Ectodermal cell (in vitro differentiated cells): Measurements from ENCODE around the gene NACC2.

Experiments used
- H3K27ac ChIP-seq: 2 replicates; pipeline ENCODE4 v1.7.0; 2013; ENCODE audit warnings: mild to moderate bottlenecking, low read depth, low read length; ENCODE audit not compliant: insufficient read depth, poor library complexity, severe bottlenecking
- H3K27me3 ChIP-seq: 2 replicates; pipeline ENCODE4 v1.7.0; 2013; ENCODE audit warnings: mild to moderate bottlenecking, low read length; ENCODE audit not compliant: insufficient read depth, control insufficient read depth, poor library complexity, severe bottlenecking
- H3K36me3 ChIP-seq: one replicate; pipeline ENCODE4 v1.7.0; 2013; ENCODE audit warnings: low read length; ENCODE audit not compliant: control insufficient read depth, insufficient read depth
- H3K4me1 ChIP-seq: one replicate; pipeline ENCODE4 v1.7.0; 2013; ENCODE audit warnings: low read length; ENCODE audit not compliant: control insufficient read depth, insufficient read depth
- H3K4me3 ChIP-seq: 2 replicates; pipeline ENCODE4 v1.7.0; 2013; ENCODE audit warnings: low read depth, low read length, control low read depth; ENCODE audit not compliant: insufficient read depth
- H3K9me3 ChIP-seq: 2 replicates; pipeline ENCODE4 v1.7.0; 2013; ENCODE audit warnings: mild to moderate bottlenecking, low read length, moderate library complexity; ENCODE audit not compliant: control insufficient read depth
- WGBS, 2 experiments: methylation state at CpG; one replicate each; pipeline ENCODE4 v1.1.7; 2013; ENCODE audit warnings: missing lambda C conversion rate in 2 of 2; 5-methylcytosine and 5-hydroxymethylcytosine counted together

Gene NACC2

DNA sequence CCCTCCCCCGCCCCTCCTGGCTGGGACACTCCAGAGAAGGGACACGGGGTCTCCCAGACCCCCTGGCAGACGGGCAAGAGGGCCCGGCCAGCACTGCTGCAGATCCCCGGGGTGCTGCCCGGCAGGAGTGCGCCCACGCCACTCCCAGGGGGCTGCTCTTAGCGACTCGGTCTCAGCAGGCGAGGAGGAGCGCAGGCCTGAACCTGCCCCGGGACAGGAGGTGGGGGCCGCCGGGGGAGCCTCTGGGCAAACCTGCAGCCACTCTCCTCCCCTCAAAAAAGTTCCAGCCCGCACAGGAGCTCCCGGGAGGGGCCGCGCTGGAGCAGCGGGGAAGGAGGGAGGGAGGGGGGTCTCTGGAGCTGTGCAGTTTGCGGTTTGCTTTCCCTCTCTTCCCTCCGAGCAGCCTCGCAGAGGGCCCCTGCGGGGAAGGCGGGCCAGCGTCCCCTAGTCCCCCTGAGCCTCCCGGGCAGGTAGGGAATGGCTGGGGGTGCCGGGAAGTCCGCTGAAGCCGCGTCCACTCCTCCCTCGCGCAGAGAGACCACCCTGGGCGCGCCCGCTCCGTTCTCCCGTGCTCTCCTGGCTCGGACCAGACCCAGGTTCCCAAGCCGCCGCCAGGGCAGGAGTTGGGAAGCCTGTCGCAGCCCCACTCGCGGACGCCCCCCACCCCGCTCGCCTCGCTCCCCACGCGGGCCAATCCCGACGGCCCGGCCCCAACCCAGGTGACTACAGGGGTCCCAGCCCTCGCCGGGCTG lies 44.2 kb downstream of the NACC2 start:
- no peak overlapping the region for H3K27ac ChIP-seq

DNA sequence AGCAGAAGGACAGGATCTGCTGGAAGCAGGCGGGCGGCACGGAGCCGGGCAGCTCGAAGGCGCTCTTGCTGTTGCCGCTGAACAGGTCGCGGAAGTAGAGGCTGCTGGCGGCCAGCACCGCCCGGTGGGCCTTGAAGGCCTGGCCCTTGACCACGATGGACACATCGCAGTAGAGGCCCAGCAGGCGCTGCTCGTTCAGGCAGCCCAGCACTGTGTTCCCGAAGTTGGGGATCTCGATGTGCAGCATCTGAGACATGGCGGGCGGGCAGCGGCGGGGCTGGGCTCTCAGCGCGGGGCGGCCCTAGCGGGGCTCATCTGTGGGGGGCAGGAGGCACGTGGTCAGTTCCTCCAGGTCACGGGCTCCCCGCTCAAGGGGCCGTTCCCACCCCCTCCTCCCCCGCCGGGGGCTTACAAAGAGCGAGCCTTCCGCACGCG lies 44.8 kb downstream of the NACC2 start:
- H3K9me3 ChIP-seq = no peaks in the 10 kb centered on the region
- peak overlapping the region; percentile 54 for H3K4me3 ChIP-seq
- peaks cover 24% of the 10 kb centered on the region for H3K4me1 ChIP-seq
- H3K27ac ChIP-seq = no peak overlapping the region
- no peaks in the 10 kb centered on the region for H3K36me3 ChIP-seq
- H3K27me3 ChIP-seq = peaks cover 20% of the 10 kb centered on the region
- WGBS, 2 experiments = 42 to 44% methylated on average over 35 to 36 of the region's 36 CpGs

More for the DNA sequence above, 44.2 kb downstream of the NACC2 start:
- H3K4me1 ChIP-seq = peaks cover 29% of the 10 kb centered on the region
- no peaks in the 10 kb centered on the region for H3K36me3 ChIP-seq
- no peaks in the 10 kb centered on the region for H3K9me3 ChIP-seq
- H3K27me3 ChIP-seq = peaks cover 20% of the 10 kb centered on the region
- WGBS, 2 experiments = 1 to 2% methylated on average over 55 of the region's 55 CpGs
- peak overlapping the region; percentile 54 for H3K4me3 ChIP-seq

DNA sequence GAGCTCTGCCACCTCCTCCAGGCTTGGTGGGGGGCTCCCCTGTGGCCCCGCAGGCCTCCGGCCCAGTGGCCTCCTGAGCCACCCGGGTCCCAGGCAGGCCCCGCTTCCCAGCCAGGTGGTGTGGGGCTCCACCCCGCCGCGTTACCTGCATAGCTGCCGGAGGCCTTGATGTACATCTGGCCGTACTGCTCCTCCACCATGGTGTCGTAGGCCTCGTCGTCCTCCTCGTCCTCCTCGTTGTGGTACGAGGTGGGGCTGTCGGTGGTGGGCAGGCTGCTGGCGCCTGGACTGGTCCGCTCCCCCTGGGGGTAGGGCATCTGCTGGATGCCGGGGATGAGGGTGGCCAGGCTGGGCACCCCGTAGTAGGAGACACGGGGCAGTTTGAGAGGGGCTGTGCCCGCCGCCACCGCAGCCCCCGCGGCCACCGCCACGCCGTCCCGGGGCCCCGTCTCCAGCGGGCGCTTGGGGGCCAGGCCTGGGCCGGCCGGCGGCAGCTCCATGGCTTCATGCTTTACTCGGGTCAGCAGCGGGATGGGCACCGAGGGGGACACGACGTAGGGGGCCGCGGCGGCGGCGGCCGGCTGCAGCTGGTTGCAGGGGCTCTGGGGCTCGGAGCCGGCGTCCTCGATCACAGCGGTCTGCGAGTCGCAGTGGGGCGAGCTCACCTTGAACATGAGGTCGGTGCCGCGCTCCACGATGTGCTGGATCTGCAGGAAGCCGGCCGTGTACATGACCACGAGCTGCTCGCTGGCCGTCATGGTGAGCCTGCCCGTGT lies 45.4 kb downstream of the NACC2 start:
- H3K27ac ChIP-seq = no peak overlapping the region
- WGBS, 2 experiments = 95 to 96% methylated on average over 65 of the region's 65 CpGs
- H3K27me3 ChIP-seq = peaks cover 20% of the 10 kb centered on the region
- no peaks in the 10 kb centered on the region for H3K9me3 ChIP-seq
- no peaks in the 10 kb centered on the region for H3K36me3 ChIP-seq
- no peak overlapping the region for H3K4me3 ChIP-seq
- H3K4me1 ChIP-seq = peaks cover 23% of the 10 kb centered on the region

DNA sequence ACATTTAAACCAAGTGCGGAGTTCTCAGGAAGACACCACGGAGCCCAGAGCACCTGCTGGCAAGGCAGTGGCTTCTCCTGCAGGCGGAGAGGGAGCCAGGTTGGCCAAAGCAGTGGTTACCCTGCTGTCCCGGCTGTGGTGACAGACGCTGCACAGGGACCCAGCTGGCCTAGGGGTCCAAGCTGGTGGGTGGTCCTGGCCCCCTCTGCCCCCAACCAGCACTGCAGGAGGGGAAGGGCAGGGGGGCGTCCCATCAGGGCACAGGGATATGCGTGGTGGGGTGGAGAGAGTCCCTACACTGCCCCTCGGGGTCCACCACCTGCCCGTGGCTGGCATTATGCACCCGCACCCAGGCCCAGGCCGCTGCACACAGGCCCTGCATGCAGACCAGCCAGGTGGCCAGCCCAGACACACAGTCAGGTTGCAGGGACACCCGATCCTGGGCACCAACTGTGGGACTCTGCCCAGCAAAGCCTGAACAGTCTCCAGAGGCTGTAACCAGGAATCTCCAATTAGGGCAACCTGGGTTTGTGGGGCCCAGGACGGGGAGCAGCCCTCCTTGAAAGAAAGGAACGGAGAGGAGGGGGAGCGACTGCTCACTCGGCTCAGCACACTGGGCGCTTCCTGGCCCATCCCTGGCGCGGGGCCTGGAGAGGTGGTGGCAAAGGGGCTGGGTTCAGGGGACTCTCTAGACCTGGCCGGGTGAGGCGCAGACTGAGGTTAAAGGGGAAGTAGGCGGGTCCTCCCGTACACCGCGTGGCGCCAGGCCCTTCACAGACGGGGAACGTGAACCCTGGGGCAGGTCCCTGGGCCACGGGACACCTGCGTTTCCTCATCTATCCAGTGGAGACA lies 46.3 kb downstream of the NACC2 start:
- Histone ChIP-seq H3K4me3 (no peak overlapping the region), H3K27me3 (peaks cover 20% of the 10 kb centered on the region), H3K9me3 (no peaks in the 10 kb centered on the region), H3K36me3 (no peaks in the 10 kb centered on the region), H3K27ac (no peak overlapping the region), H3K4me1 (peaks cover 18% of the 10 kb centered on the region)
- WGBS, 2 experiments = 89 to 91% methylated on average over 30 of the region's 30 CpGs

DNA sequence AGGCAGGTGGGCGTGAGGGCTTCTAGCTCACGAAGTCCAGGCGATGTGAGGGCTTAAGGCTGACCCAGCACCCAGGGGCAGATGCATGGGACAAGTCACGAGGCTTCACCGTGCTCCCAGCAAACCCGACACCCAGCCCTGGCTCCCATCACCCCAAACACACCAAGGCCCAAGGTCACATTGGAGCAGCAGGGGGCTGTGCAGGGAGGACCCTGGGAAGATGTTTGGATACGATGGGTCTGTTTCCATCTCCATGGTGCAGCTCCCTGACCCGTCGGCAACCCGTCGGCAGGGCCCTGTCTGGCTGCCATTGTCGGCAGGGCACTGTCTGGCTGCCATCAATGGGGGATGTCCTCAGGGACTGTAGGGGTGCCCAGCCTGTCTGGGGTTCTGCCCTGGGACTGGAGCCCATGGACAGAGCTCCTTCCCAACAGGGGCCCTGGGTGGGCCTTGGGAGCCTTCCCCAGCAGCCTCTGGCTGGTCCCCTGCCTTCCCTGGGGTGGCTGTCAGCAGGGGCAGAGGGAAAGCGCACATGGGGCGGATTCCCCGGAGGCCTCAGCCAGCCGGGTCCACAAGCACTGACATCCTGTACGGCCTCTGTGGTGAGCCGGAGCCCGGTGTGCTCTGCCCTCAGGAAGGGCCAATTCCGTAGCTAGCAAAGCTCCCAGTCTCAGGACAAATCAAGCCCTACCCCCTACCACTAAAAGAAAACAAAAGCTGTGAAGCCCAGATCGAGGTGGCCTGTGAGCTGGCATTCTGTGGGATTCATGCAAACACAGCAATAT lies 47.1 kb downstream of the NACC2 start:
- H3K4me3 ChIP-seq = no peak overlapping the region
- H3K4me1 ChIP-seq = peaks cover 10% of the 10 kb centered on the region
- 82 to 83% methylated on average over 21 of the region's 21 CpGs for WGBS, 2 experiments
- H3K9me3 ChIP-seq = no peaks in the 10 kb centered on the region
- H3K36me3 ChIP-seq = no peaks in the 10 kb centered on the region
- peaks cover 20% of the 10 kb centered on the region for H3K27me3 ChIP-seq
- no peak overlapping the region for H3K27ac ChIP-seq

DNA sequence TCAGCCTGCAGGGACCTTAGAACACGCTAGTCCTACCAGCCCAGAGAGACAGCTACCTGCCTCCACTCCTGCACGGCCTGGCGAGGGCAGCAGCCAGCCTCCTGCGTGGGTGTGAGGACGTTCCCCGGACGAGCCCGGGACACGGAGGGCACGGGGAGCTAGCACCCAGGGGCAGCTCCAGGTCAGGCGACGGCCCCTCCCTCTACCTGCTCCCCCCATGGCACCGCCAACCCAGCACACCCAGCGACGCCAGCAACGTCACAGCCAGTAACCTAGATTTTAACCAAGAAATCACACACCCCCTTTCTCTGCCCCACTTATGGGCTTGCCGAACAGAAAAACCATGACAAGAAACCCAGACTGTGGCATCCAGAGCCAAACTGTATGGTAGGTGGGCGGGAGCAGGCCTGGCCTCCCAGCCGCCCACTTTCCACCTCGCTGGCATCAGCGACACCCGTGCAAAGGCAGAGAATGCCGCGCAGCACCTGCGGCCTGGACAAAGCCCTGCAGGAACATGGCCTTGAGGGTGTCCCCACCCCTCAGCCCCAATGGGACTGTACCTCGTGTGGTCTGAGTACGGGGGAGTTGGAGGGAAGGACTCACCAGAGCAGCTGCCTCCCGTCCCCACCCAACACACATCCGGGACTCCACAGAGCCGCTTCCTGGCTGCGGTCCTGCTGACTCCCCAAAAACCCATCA lies 47.9 kb downstream of the NACC2 start:
- Histone ChIP-seq H3K27ac (no peak overlapping the region), H3K4me3 (no peak overlapping the region), H3K4me1 (peaks cover 2% of the 10 kb centered on the region), H3K36me3 (no peaks in the 10 kb centered on the region), H3K9me3 (no peaks in the 10 kb centered on the region), H3K27me3 (peaks cover 18% of the 10 kb centered on the region)
- WGBS, 2 experiments = 93 to 94% methylated on average over 31 of the region's 31 CpGs

DNA sequence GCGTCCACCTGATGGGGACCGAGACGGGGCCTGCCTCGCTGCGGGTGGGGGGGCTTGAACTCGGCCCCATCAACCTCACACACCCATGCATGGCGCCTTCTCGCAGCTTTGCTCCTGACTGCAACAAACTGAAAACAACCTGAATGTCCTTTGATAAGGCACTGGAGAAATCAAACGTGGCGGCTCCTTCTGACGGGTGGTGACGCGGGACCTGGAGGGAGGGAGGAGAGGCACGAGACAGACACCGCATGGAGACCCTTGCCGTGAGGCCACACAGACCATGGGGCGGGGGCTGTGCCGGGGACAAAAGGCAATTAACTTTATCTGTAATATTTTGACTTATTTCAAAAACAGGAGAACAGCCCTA lies 48.6 kb downstream of the NACC2 start:
- no peak overlapping the region for H3K27ac ChIP-seq
- no peaks in the 10 kb centered on the region for H3K36me3 ChIP-seq
- no peaks in the 10 kb centered on the region for H3K9me3 ChIP-seq
- peaks cover 11% of the 10 kb centered on the region for H3K27me3 ChIP-seq
- no peaks in the 10 kb centered on the region for H3K4me1 ChIP-seq
- H3K4me3 ChIP-seq = no peak overlapping the region
- WGBS, 2 experiments = 84% methylated on average over 18 of the region's 18 CpGs

DNA sequence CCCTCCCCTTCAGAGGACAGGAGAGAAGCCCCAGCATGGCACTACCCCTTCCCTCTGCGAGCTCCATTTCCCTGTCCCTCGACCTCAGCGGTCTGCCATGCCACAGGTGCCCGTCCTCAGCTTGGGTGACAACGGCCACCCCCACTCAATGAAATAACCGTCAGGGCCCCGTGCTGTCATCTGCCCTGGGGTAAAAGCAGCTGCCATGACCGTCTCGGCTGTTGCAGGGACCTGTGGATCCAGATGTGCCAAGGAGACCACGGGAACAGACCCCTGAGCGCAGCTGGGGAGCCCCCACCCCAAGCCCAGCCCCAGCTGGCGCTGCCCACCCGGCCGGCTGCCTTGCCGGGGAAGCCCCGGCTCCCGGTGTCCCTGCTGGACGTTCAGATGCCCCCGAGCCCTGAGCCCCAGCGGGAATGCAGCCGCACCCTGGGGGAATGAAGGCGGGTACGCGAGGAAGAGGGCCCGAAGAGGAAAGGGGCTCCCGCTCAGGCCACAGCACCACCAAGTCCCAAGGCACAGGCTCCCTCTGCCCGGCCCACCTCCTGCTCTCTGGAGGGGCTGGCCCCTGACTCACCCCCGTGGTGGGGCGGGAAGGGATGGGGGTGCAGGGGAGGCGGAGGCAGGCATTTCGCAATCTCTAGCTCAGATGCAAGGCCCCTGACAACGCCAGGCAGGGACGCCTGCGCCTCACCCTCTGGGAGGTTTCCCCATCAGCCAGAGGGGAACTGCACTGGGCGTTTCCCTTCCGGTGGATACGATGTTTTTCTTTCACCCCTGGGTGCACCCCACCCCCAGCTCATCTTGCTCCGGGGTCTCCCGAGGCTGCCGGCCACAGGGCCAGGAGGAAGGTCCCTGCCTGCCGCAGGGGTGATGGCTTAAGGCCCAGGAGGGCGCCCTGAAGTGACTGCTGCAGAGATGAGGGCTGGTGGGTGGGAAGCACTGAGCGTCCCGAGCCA lies 49.2 kb downstream of the NACC2 start:
- H3K27ac ChIP-seq = no peak overlapping the region
- peaks cover 4% of the 10 kb centered on the region for H3K27me3 ChIP-seq
- H3K9me3 ChIP-seq = no peaks in the 10 kb centered on the region
- no peak overlapping the region for H3K4me3 ChIP-seq
- 92 to 94% methylated on average over 44 of the region's 44 CpGs for WGBS, 2 experiments
- no peaks in the 10 kb centered on the region for H3K4me1 ChIP-seq
- H3K36me3 ChIP-seq = no peaks in the 10 kb centered on the region
